Myocyte (in vitro differentiated cells): ENCODE results near the gene KATNB1. TPM values are rescaled to one million over a fixed set of nuclear protein-coding genes. Genes with fewer than 3 reads are reported as not detected.

ENCODE experiments used
- DNase-seq: peaks from one replicate; pipeline ENCODE4 v3.0.0-alpha.2; 2012; ENCODE audit warnings: low read depth
- microRNA-seq: library from miRNA; unstranded; fragments of <30 nt; microRNA quantifications from one replicate; pipeline ENCODE4, GENCODE V29; 2016
- total RNA-seq: library from RNA; depleted of rRNA; stranded (reverse); fragments of >200 nt; gene quantifications from 2 replicates; pipeline ENCODE4 v1.2.3, GENCODE V29; 2014

The KATNB1 gene
- total RNA-seq, 1 donor from 2014 or later: 51.3 TPM

DNA sequence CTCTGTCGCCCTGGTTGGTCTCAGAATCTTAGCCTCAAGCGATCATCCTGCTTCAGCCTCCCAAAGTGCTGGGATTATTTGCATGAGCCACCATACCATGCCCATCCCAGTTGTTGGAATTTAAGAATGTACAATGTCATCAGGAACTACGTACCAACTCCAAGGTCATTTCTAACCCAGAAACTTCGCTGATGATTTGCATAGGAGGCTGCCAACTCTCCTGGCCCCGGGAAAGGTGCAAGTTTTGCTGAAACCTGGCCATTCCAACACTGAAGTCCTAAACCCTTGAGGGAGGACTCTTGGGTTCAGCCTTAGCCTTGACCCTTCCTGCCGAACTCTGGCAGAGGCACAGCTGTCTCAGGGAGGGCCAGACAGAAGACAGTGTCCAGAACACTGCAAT lies 69.6 kb downstream of the KATNB1 start:
- no peak for DNase-seq

Small RNA genes lying within 50 kb of the gene (microRNA-seq; reads per million reads assigned to microRNA genes)
- gene MIR6772: not detected

Other genes starting within 250 kb of the KATNB1 start
- 10.2 and 11.7 TPM in 2 replicates for gene DOK4, start 249.3 kb upstream of the KATNB1 start, total RNA-seq
- gene CCDC102A, start 199.2 kb upstream of the KATNB1 start, total RNA-seq: 12.1 and 13.2 TPM in 2 replicates
- gene ADGRG5, start 193.1 kb upstream of the KATNB1 start, total RNA-seq: not detected in 2 replicates
- gene ADGRG1, start 107.1 kb upstream of the KATNB1 start, total RNA-seq: 38.8 and 173 TPM in 2 replicates
- 0.31 TPM in 1 of 2 replicates, not detected in the other for gene ADGRG3, start 67.5 kb upstream of the KATNB1 start, total RNA-seq
- not detected in 2 replicates for gene DRC7, start 41.0 kb upstream of the KATNB1 start, total RNA-seq
- 55.6 and 64.5 TPM in 2 replicates for gene KIFC3, start 66.7 kb downstream of the KATNB1 start, total RNA-seq
- gene CNGB1, start 235.4 kb downstream of the KATNB1 start, total RNA-seq: not detected in 2 replicates